Measurements from ENCODE around the gene DAB1. TPM values are rescaled to one million over a fixed set of nuclear protein-coding genes. Genes with fewer than 3 reads are reported as not detected.

The DAB1 gene
- total and polyA plus RNA-seq, 4 donors = 0.05 to 2.6 (median 1.8) TPM

DNA sequence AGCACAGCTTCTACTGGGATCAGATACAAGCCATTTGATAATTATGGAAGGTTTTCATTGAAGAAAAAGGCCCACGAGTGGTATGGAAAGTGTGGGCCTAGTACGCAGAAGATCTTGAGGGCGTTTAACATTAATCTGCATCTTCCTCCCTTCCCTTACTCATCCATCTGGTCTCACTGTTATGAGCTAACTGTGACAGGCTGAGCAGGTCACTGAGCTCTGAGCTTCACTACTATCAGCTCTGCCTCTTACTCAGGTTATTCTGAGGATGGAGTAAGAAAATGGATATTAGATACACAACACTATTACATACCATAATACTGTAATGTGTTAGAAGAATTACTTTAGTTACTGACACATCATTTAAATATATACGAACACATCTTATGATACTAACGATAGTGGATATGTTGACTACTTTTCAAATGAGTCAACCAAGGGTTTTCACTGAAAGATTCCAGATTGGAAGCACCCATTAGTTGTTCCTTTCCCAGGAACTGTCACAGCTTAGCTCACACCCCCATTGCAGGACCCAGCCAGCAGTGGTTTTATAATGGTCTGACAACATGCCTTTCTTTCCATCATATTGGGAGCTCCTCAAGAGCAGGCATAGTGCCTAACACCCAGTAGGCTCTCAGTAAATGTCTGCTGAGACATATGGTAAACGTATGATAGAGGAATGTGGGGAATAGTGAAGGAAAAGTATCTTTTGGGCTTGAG is 360.3 kb downstream of the DAB1 start:
- Histone ChIP-seq H3K9me3 (ENCODE audit: control insufficient read depth, low read length) (no peaks in the 10 kb centered on the region), H3K4me3 (ENCODE audit: low read length in 2 of 2) (no peak overlapping the region), H3K27ac (ENCODE audit: low read depth in 1 of 2, low read length in 2 of 2) (no peak overlapping the region), H3K27me3 (ENCODE audit: control insufficient read depth in 1 of 2, insufficient read depth in 2 of 2, low read length in 1 of 2) (no peaks in the 10 kb centered on the region), H3K4me1 (ENCODE audit: control insufficient read depth in 1 of 2, insufficient read depth in 2 of 2, low read length in 2 of 2) (no peaks in the 10 kb centered on the region), H3K36me3 (ENCODE audit: control insufficient read depth in 1 of 2, insufficient read depth in 2 of 2, low read length in 1 of 2) (no peaks in the 10 kb centered on the region)
- DNase-seq = no peak
- no peak for ATAC-seq (ENCODE audit: low FRiP score)
- 95 to 97% methylated on average over 6 of the region's 6 CpGs for WGBS, 2 donors
- intact Hi-C loops (cut with DNase I) = no loop called here

DNA sequence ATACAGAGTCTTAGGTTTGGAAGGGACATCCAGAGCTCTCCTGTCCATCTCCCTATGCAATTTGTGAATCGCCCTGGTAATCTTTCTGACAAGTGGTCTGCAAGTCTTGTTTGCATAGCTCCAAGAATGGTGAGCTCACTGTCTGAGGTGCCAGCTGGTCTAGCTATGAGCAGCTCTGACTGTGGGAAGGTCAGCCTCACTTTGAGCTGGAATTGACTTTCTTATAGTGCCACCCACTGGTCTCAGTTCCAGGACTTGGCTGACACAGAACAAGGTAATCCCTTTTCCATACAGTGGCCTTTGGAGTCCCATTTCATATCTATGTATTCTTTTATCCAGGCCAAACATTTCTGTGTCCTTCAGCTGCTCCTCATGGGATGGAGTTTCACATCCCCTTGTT is 362.5 kb downstream of the DAB1 start:
- Histone ChIP-seq H3K27me3 (ENCODE audit: control insufficient read depth in 1 of 2, insufficient read depth in 2 of 2, low read length in 1 of 2) (no peaks in the 10 kb centered on the region), H3K27ac (ENCODE audit: low read depth in 1 of 2, low read length in 2 of 2) (no peak overlapping the region), H3K36me3 (ENCODE audit: control insufficient read depth in 1 of 2, insufficient read depth in 2 of 2, low read length in 1 of 2) (no peaks in the 10 kb centered on the region), H3K4me1 (ENCODE audit: control insufficient read depth in 1 of 2, insufficient read depth in 2 of 2, low read length in 2 of 2) (no peaks in the 10 kb centered on the region), H3K9me3 (ENCODE audit: control insufficient read depth, low read length) (no peaks in the 10 kb centered on the region), H3K4me3 (ENCODE audit: low read length in 2 of 2) (no peak overlapping the region)
- 13 to 33% methylated on average over 1 of the region's 1 CpG for WGBS, 2 donors
- ATAC-seq (ENCODE audit: low FRiP score) (no peak), DNase-seq (no peak)
- intact Hi-C loops (cut with DNase I) = no loop called here

DNA sequence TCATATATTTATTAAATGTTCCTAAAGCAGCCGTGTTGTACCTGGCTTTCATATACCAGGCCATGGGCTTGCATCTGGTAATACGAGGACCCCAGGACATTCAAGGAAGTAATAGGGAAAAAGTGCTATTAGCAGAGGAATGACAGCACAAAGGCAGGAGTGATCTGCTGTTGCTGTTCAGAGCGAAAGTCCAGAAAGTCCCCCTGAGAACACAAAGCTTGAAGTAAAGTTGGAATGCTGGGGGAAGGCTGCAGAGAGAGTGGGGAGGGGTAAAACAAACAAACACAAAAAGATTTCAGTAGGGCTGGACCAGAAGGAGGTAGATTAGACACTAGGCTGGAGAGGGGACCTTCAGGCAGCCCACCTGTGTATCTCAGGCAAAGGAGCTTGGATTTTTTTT is 363.4 kb downstream of the DAB1 start:
- no peaks in the 10 kb centered on the region for H3K27me3 ChIP-seq (ENCODE audit: control insufficient read depth in 1 of 2, insufficient read depth in 2 of 2, low read length in 1 of 2)
- 84 to 92% methylated on average over 3 of the region's 3 CpGs for whole genome bisulfite sequencing, 2 donors
- DNase-seq (no peak), ATAC-seq (ENCODE audit: low FRiP score) (no peak)
- intact Hi-C loops (cut with DNase I) = no loop called here
- H3K36me3 ChIP-seq (ENCODE audit: control insufficient read depth in 1 of 2, insufficient read depth in 2 of 2, low read length in 1 of 2) = no peaks in the 10 kb centered on the region
- no peaks in the 10 kb centered on the region for H3K4me1 ChIP-seq (ENCODE audit: control insufficient read depth in 1 of 2, insufficient read depth in 2 of 2, low read length in 2 of 2)
- H3K4me3 ChIP-seq (ENCODE audit: low read length in 2 of 2) = no peak overlapping the region
- no peaks in the 10 kb centered on the region for H3K9me3 ChIP-seq (ENCODE audit: control insufficient read depth, low read length)
- H3K27ac ChIP-seq (ENCODE audit: low read depth in 1 of 2, low read length in 2 of 2) = no peak overlapping the region

DNA sequence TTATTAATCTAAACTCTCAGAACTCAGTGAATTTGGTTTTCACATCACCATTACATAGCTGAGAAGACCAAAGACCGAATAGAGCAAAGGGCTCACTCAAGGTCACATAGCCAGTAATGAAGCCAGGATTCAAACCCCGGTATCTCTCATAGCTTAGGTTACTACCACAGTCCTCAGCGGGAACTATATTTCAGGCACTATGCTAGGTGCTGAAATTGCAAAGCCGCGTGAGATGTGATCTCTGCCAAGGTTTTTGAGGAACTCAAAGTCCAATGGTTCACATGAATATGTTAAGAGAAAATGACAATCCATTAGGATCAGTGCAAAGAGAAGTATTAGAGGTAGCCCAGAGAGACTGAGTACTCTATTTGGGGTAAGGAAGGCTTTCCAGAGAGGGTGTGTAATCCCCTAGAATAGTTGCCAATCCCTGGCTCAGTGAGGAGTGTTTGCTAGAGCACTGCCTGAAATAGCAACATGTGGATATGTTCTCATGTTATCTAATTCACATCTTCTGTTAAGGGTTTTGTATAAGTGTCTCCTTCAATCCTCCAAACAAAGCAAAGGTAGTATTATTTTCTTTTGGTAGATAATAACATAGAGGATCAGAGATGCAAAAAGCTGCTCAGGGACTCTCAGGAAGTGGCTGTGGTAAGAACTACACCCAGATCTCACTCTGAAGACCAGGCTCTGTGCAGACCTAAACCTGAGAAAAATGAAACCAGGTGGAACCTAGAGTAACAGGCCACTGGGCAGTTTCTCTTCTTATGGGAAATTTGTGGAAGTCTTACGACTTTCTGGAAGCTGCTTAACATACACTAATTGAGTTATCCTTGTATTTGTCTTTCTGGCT is 365.0 kb downstream of the DAB1 start:
- Histone ChIP-seq H3K27ac (ENCODE audit: low read depth in 1 of 2, low read length in 2 of 2) (no peak overlapping the region), H3K36me3 (ENCODE audit: control insufficient read depth in 1 of 2, insufficient read depth in 2 of 2, low read length in 1 of 2) (no peaks in the 10 kb centered on the region), H3K9me3 (ENCODE audit: control insufficient read depth, low read length) (no peaks in the 10 kb centered on the region), H3K4me3 (ENCODE audit: low read length in 2 of 2) (no peak overlapping the region), H3K27me3 (ENCODE audit: control insufficient read depth in 1 of 2, insufficient read depth in 2 of 2, low read length in 1 of 2) (no peaks in the 10 kb centered on the region), H3K4me1 (ENCODE audit: control insufficient read depth in 1 of 2, insufficient read depth in 2 of 2, low read length in 2 of 2) (no peaks in the 10 kb centered on the region)
- WGBS, 2 donors = 67 to 79% methylated on average over 6 of the region's 6 CpGs
- DNase-seq (no peak), ATAC-seq (ENCODE audit: low FRiP score) (no peak)
- intact Hi-C loops (cut with DNase I) = no loop called here

DNA sequence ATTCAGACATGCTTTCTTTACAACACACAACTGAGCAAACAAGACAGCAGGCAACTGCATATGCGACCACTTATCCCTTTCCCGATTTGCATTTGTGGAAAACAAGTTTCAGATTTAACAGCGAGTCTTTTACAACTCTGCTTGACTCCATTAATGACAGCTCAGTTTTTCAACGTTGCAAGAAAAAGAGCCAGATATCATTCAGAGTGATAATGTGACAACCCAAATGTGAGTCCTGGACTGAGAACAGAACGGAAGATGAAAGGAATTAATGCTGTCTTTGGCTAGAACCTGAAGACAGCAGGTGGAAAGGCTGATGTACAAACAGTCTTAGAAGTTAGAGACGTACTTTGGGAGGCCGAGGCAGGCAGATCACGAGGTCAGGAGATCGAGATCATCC is 375.0 kb downstream of the DAB1 start:
- 66 to 67% methylated on average over 9 of the region's 9 CpGs for WGBS, 2 donors
- Histone ChIP-seq H3K27ac (ENCODE audit: low read depth in 1 of 2, low read length in 2 of 2) (no peak overlapping the region), H3K4me1 (ENCODE audit: control insufficient read depth in 1 of 2, insufficient read depth in 2 of 2, low read length in 2 of 2) (no peaks in the 10 kb centered on the region), H3K4me3 (ENCODE audit: low read length in 2 of 2) (no peak overlapping the region), H3K36me3 (ENCODE audit: control insufficient read depth in 1 of 2, insufficient read depth in 2 of 2, low read length in 1 of 2) (no peaks in the 10 kb centered on the region), H3K27me3 (ENCODE audit: control insufficient read depth in 1 of 2, insufficient read depth in 2 of 2, low read length in 1 of 2) (peaks cover 0 to 4% of the 10 kb centered on the region in 2 donors), H3K9me3 (ENCODE audit: control insufficient read depth, low read length) (peaks cover 2% of the 10 kb centered on the region)
- no peak for DNase-seq
- intact Hi-C loops (cut with DNase I) = no loop called here
- ATAC-seq (ENCODE audit: low FRiP score) = no peak

DNA sequence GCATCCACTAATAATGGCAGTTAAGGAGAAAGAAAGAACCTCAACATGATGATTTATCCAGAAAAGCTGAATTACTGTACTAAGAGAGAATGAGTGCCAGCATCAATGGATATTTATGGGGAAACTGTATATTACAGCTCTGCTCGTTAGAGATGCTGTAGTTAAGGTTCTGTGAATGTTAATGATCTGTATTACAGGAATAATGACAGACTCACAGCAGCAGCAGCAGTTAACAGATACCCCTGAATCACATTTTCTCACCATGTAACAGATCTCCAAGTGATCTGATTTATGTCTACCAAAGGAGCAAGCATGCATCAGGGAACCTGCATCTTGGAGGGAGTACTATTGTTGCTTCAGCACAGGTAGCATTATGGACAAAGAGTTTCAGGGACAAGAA is 377.4 kb downstream of the DAB1 start:
- DNase-seq = no peak
- H3K4me3 ChIP-seq (ENCODE audit: low read length in 2 of 2) = no peak overlapping the region
- ATAC-seq (ENCODE audit: low FRiP score) = no peak
- H3K27ac ChIP-seq (ENCODE audit: low read depth in 1 of 2, low read length in 2 of 2) = no peak overlapping the region
- intact Hi-C loops (cut with DNase I) = no loop called here
- H3K4me1 ChIP-seq (ENCODE audit: control insufficient read depth in 1 of 2, insufficient read depth in 2 of 2, low read length in 2 of 2) = no peaks in the 10 kb centered on the region
- peaks cover 0 to 4% of the 10 kb centered on the region in 2 donors for H3K27me3 ChIP-seq (ENCODE audit: control insufficient read depth in 1 of 2, insufficient read depth in 2 of 2, low read length in 1 of 2)
- peaks cover 2% of the 10 kb centered on the region for H3K9me3 ChIP-seq (ENCODE audit: control insufficient read depth, low read length)
- 44 to 47% methylated on average over 1 of the region's 1 CpG for WGBS, 2 donors
- no peaks in the 10 kb centered on the region for H3K36me3 ChIP-seq (ENCODE audit: control insufficient read depth in 1 of 2, insufficient read depth in 2 of 2, low read length in 1 of 2)

DNA sequence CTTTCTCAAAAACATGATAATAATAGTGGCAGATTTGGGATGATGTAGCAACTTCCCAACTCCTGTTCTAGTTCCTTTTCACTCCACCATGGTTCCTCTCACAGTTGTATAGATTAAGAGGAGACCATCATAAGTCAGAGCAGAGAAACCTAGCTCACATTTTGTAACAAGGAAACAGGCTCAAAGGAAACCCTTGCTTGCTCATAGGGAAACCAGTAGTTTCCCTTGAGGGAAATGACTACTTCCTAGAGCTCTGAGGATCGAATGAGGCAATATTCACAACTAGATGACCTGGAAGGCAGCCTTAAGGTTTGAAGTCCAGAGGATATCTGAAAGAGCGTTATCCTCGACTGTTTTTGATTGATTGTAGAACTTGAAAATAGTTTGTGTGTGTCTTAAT is 382.0 kb downstream of the DAB1 start:
- H3K36me3 ChIP-seq (ENCODE audit: control insufficient read depth in 1 of 2, insufficient read depth in 2 of 2, low read length in 1 of 2) = no peaks in the 10 kb centered on the region
- intact Hi-C loops (cut with DNase I) = no loop called here
- no peaks in the 10 kb centered on the region for H3K27me3 ChIP-seq (ENCODE audit: control insufficient read depth in 1 of 2, insufficient read depth in 2 of 2, low read length in 1 of 2)
- H3K9me3 ChIP-seq (ENCODE audit: control insufficient read depth, low read length) = no peaks in the 10 kb centered on the region
- H3K4me1 ChIP-seq (ENCODE audit: control insufficient read depth in 1 of 2, insufficient read depth in 2 of 2, low read length in 2 of 2) = no peaks in the 10 kb centered on the region
- DNase-seq (no peak), ATAC-seq (ENCODE audit: low FRiP score) (no peak)
- no peak overlapping the region for H3K27ac ChIP-seq (ENCODE audit: low read depth in 1 of 2, low read length in 2 of 2)
- WGBS, 2 donors = 79 to 84% methylated on average over 3 of the region's 3 CpGs
- H3K4me3 ChIP-seq (ENCODE audit: low read length in 2 of 2) = no peak overlapping the region

DNA sequence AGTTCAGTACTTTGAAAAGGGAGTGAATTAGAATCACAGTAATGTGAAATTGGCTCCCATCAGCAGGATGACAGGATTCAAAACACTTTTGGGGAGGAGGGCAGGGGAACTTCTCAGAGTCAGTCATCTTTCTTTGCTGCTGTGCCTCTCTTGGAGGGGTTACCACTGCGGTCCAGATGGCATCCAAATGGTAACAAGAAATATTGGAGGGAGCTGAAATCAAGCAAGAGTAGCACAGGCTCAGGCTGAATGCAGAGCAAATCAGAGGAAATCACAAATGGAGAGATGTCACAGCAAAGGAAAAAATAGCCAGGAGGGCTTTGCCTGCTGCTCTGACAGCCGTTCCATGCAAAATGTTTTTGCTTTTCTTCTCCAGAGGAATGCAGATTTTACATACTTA is 383.0 kb downstream of the DAB1 start:
- intact Hi-C loops (cut with DNase I) = no loop called here
- no peaks in the 10 kb centered on the region for H3K4me1 ChIP-seq (ENCODE audit: control insufficient read depth in 1 of 2, insufficient read depth in 2 of 2, low read length in 2 of 2)
- DNase-seq (no peak), ATAC-seq (ENCODE audit: low FRiP score) (no peak)
- no peak overlapping the region for H3K4me3 ChIP-seq (ENCODE audit: low read length in 2 of 2)
- H3K27ac ChIP-seq (ENCODE audit: low read depth in 1 of 2, low read length in 2 of 2) = no peak overlapping the region
- no peaks in the 10 kb centered on the region for H3K27me3 ChIP-seq (ENCODE audit: control insufficient read depth in 1 of 2, insufficient read depth in 2 of 2, low read length in 1 of 2)
- no peaks in the 10 kb centered on the region for H3K36me3 ChIP-seq (ENCODE audit: control insufficient read depth in 1 of 2, insufficient read depth in 2 of 2, low read length in 1 of 2)
- no peaks in the 10 kb centered on the region for H3K9me3 ChIP-seq (ENCODE audit: control insufficient read depth, low read length)
- WGBS, 2 donors = 43 to 47% methylated on average over 2 of the region's 2 CpGs
